ENCODE measurements around the gene RABEP1. TPM values are rescaled to one million over a fixed set of nuclear protein-coding genes. Genes with fewer than 3 reads are reported as not detected.

RABEP1 gene
- polyA plus RNA-seq, 3 donors: 12.7 to 19.1 (median 13.7) TPM

DNA sequence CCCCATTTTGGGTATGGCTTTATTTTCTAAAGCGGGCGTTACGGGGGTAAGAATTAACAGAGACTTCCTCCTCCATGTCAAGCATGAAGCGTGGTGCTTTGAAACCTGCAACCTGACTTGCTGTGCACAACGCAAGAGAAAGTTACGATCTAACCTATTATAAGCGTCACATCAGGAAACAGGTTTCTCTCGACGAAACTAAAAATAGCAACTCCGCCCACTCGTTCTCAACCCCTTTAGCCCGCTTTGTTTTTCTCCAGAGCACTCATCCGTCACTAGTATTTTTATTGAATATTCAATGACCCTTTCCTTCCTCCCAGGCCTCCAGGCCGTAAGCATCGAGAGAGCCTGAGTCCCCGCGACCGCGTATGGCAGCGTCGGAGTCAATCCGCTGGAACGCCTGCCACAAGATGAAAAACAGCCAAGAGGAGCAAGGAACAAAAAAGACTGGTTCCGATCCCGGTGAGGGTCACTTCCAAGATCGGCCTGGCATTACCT is 136.8 kb downstream of the RABEP1 start:
- WGBS (ENCODE audit: insufficient coverage): under 1% methylated on average over 26 of the region's 26 CpGs
- Mint-ChIP-seq H3K27ac (peak overlapping the region; percentile 88 to 97 (median 95)), H3K4me3 (peak overlapping the region; percentile 98 to 99), H3K36me3 (peaks cover 25 to 50% of the 10 kb centered on the region in 2 donors), H3K27me3 (ENCODE audit: low read depth in 3 of 3) (peaks cover 0 to 2% (median 0%) of the 10 kb centered on the region in 3 donors), H3K9me3 (no peaks in the 10 kb centered on the region), H3K4me1 (peaks cover 26% of the 10 kb centered on the region)
- intact Hi-C loops (cut with micrococcal nuclease): loop anchor here in 1 of 2 donors (2.0 to 5.0 kb wide), 2 partner anchors 20 to 68 kb away; partner anchors contain the start of genes C1QBP, DERL2 and MIS12
- no peaks in the 10 kb centered on the region for H3K27me3 ChIP-seq (ENCODE audit: control insufficient read depth in 2 of 2, insufficient read depth in 2 of 2, low read length in 2 of 2)
- peak overlapping the region; percentile 91 for H2AFZ ChIP-seq (ENCODE audit: insufficient read depth, low read depth, low read length, poor library complexity, severe bottlenecking)
- no peaks in the 10 kb centered on the region for H3K9me3 ChIP-seq (replicated peaks in 1 of 2; ENCODE audit: control insufficient read depth in 1 of 2, insufficient read depth in 1 of 2, low read length in 2 of 2)
- peaks cover 15 to 23% of the 10 kb centered on the region in 2 donors for H3K4me1 ChIP-seq (ENCODE audit: control insufficient read depth in 1 of 2, insufficient read depth in 2 of 2, low read length in 2 of 2)
- peak; percentile 6 to 43 (median 21) for DNase-seq
- H3K4me2 ChIP-seq (replicated peaks; ENCODE audit: extremely low read depth, low read length, poor library complexity, severe bottlenecking): peak overlapping the region; percentile 84
- H3K4me3 ChIP-seq (replicated peaks in 1 of 3; ENCODE audit: low read depth in 2 of 3, low read length in 3 of 3): peak overlapping the region; percentile 60 to 90 (median 87)
- peaks cover 64% of the 10 kb centered on the region for H3K79me2 ChIP-seq (ENCODE audit: insufficient read depth, low read length)
- TF ChIP-seq, protein P1, sequence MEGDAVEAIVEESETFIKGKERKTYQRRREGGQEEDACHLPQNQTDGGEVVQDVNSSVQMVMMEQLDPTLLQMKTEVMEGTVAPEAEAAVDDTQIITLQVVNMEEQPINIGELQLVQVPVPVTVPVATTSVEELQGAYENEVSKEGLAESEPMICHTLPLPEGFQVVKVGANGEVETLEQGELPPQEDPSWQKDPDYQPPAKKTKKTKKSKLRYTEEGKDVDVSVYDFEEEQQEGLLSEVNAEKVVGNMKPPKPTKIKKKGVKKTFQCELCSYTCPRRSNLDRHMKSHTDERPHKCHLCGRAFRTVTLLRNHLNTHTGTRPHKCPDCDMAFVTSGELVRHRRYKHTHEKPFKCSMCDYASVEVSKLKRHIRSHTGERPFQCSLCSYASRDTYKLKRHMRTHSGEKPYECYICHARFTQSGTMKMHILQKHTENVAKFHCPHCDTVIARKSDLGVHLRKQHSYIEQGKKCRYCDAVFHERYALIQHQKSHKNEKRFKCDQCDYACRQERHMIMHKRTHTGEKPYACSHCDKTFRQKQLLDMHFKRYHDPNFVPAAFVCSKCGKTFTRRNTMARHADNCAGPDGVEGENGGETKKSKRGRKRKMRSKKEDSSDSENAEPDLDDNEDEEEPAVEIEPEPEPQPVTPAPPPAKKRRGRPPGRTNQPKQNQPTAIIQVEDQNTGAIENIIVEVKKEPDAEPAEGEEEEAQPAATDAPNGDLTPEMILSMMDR (IDR thresholded peaks at IDR 0.05): no peak
- H3K36me3 ChIP-seq (replicated peaks in 1 of 2; ENCODE audit: control insufficient read depth in 1 of 2, insufficient read depth in 2 of 2, low read length in 2 of 2): peaks cover 30 to 56% of the 10 kb centered on the region in 2 donors
- H3K9ac ChIP-seq (ENCODE audit: insufficient read depth, low read length, poor library complexity, severe bottlenecking): peak overlapping the region; percentile 74
- peak overlapping the region; percentile 85 to 89 for H3K27ac ChIP-seq (ENCODE audit: low read depth in 1 of 2, low read length in 2 of 2)
- H4K20me1 ChIP-seq (ENCODE audit: insufficient read depth, low read length): no peaks in the 10 kb centered on the region

DNA sequence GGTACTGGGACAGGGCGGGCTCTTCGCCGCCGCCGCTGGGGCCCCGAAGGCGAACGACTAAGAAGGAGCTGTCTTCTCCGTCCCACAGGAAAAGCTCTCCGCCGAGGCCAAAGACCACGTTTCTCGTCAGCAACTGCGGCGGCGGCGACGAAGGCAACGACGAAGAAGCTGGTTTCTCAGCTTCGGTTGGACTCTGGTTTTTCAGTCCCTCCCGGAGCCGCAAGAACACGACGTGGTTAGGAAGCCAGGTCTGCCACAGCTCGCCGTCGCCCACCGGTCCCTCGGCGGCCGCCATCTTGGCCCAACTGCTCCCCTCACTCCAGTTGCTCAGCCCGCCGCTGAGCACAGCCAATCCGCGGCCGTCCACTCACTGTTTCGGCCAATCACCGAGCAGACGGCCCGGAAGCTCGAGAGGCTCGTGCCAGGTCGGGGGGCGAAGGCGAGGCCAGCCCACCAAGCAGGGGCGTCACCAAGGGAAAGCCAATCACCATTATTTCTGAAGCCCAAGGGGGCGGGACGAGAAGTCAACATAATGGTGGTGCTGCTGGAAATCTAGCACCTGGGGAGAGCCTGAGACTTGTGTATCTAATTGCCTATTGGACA is 137.4 kb downstream of the RABEP1 start, which contains the start of gene NUP88:
NUP88 (minus strand) TSS at position 307 of the 603 bp plus-strand sequence; CDS start at position 295, 12 bp downstream.
- WGBS (ENCODE audit: insufficient coverage): under 1% methylated on average over 49 of the region's 49 CpGs
- DNase-seq: peak; percentile 81 to 94 (median 93)
- Histone ChIP-seq H3K4me1 (ENCODE audit: control insufficient read depth in 1 of 2, insufficient read depth in 2 of 2, low read length in 2 of 2) (peaks cover 15 to 20% of the 10 kb centered on the region in 2 donors), H3K27ac (ENCODE audit: low read depth in 1 of 2, low read length in 2 of 2) (peak within 1 kb of the TSS; percentile 85 to 89), H3K9me3 (replicated peaks in 1 of 2; ENCODE audit: control insufficient read depth in 1 of 2, insufficient read depth in 1 of 2, low read length in 2 of 2) (no peaks in the 10 kb centered on the region), H3K4me3 (replicated peaks in 1 of 3; ENCODE audit: low read depth in 2 of 3, low read length in 3 of 3) (peak within 1 kb of the TSS; percentile 60 to 90 (median 87)), H3K4me2 (replicated peaks; ENCODE audit: extremely low read depth, low read length, poor library complexity, severe bottlenecking) (peak within 1 kb of the TSS; percentile 84), H3K79me2 (ENCODE audit: insufficient read depth, low read length) (peaks cover 64% of the 10 kb centered on the region), H2AFZ (ENCODE audit: insufficient read depth, low read depth, low read length, poor library complexity, severe bottlenecking) (peak within 1 kb of the TSS; percentile 91), H3K9ac (ENCODE audit: insufficient read depth, low read length, poor library complexity, severe bottlenecking) (peak within 1 kb of the TSS; percentile 74), H4K20me1 (ENCODE audit: insufficient read depth, low read length) (no peaks in the 10 kb centered on the region), H3K36me3 (replicated peaks in 1 of 2; ENCODE audit: control insufficient read depth in 1 of 2, insufficient read depth in 2 of 2, low read length in 2 of 2) (peaks cover 32 to 56% of the 10 kb centered on the region in 2 donors), H3K27me3 (ENCODE audit: control insufficient read depth in 2 of 2, insufficient read depth in 2 of 2, low read length in 2 of 2) (no peaks in the 10 kb centered on the region)
- intact Hi-C loops (cut with micrococcal nuclease): loop anchor here in 1 of 2 donors (2.0 to 5.0 kb wide), 2 partner anchors 19 to 68 kb away; partner anchors contain the start of genes C1QBP, DERL2 and MIS12
- H3K27ac Mint-ChIP-seq: peak within 1 kb of the TSS; percentile 88 to 97 (median 95)
- peaks cover 0 to 2% (median 2%) of the 10 kb centered on the region in 3 donors for H3K27me3 Mint-ChIP-seq (ENCODE audit: low read depth in 3 of 3)
- H3K4me1 Mint-ChIP-seq: peaks cover 23% of the 10 kb centered on the region
- no peaks in the 10 kb centered on the region for H3K9me3 Mint-ChIP-seq
- peak within 1 kb of the TSS; percentile 98 to 99 for H3K4me3 Mint-ChIP-seq
- TF ChIP-seq, protein P1 (IDR thresholded peaks at IDR 0.05): no peak
- H3K36me3 Mint-ChIP-seq: peaks cover 26 to 48% of the 10 kb centered on the region in 2 donors
